ENCODE data around the gene MAP3K6.

- TF ChIP-seq CTCF (IDR thresholded peaks at IDR 0.05; ENCODE audit: low read depth, low read length) = no peak
- TF ChIP-seq MAX (IDR thresholded peaks at IDR 0.05; ENCODE audit: low read depth, low read length) = no peak
- no peak for TF ChIP-seq POLR2A (IDR thresholded peaks at IDR 0.05; ENCODE audit: extremely low read depth, insufficient read length)
Measured at GRCh38 chr1:27358038-27358927, 8.5 kb downstream of the MAP3K6 start.
